GM12892 (cell line): ENCODE results near the gene LRMDA.

Experiments
- POLR2A ChIP-seq: IDR thresholded peaks from 2 replicates; pipeline ENCODE4 v1.6.1; 2011; ENCODE audit warnings: low read depth, low read length, control low read depth
- TAF1 ChIP-seq: IDR thresholded peaks from 2 replicates; pipeline ENCODE4 v1.6.1; 2011; ENCODE audit warnings: low read depth, mild to moderate bottlenecking, control low read depth, low read length, borderline replicate concordance

- no peak for TF ChIP-seq POLR2A
- TF ChIP-seq TAF1, result no peak
Measured at GRCh38 chr10:75427951-75428350, 3.5 kb upstream of the LRMDA start.
